ENCODE measurements around the gene TNKS1BP1.
"Not testable (repeated sequence)": the region's sequence is repeated elsewhere in the genome, so short reads cannot be mapped to it uniquely, and the experiment has no call there.

Gene TNKS1BP1

DNA sequence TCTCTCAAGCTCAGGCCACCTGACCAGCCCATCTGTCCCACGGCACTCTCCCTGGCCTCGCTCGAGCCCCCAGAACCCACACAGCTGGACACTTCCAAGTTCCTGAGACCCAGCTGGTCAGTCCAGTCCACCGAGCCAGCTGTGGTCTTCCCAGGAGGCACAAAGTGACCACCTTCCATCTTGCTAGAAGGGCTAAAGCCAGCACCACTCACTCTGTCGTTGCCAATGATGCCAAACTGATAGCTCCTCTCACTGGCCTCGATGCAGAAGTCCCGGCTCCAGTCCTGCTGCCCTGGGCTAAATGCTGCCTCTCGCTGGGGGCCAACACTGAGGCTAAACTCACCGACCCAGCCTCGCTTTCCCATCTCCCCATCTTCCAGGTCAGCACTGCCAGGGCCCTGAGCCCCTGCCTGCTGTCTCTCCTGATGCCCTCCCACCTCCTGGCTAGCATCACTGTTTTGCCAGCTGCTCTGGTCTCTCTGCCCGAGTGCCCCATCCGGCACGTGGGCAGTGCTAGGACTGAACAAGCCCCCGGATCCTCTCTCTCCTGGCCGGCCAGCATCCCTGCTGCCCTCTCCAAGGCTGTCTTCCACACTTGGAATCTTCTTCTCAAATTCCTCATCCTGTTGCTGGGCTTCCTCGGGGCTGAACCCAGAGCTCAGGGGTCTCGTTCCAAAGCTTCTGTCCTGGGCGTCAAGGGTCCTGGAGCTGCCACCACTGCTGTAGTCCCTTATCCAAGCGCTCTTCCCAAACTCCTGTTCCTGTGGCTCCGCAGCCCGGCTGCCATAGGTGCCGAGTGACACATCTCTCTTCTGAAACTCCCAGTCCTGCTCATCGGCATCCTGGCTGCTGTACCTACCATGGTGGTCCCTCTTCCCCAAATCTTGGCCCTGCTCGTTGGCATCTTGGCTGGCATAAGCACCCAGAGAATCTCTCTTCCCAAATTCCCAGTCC lies 15.4 kb downstream of the TNKS1BP1 start:
- DNase-seq: no peak

GRCh38 chr11:57308426-57309060 lies 16.2 kb downstream of the TNKS1BP1 start:
- no peak for DNase-seq

- DNase-seq: no peak
These were observed 17.0 kb downstream of the TNKS1BP1 start for GRCh38 chr11:57307666-57308270.

- DNase-seq: no peak
These were observed 17.7 kb downstream of the TNKS1BP1 start for GRCh38 chr11:57306940-57307565.

- no peak for DNase-seq
These were observed 18.4 kb downstream of the TNKS1BP1 start for GRCh38 chr11:57306161-57306876.

- no peak for DNase-seq
These were observed 19.2 kb downstream of the TNKS1BP1 start for GRCh38 chr11:57305523-57305922.

- DNase-seq: no peak
These were observed 20.7 kb downstream of the TNKS1BP1 start for GRCh38 chr11:57303990-57304579.

DNA sequence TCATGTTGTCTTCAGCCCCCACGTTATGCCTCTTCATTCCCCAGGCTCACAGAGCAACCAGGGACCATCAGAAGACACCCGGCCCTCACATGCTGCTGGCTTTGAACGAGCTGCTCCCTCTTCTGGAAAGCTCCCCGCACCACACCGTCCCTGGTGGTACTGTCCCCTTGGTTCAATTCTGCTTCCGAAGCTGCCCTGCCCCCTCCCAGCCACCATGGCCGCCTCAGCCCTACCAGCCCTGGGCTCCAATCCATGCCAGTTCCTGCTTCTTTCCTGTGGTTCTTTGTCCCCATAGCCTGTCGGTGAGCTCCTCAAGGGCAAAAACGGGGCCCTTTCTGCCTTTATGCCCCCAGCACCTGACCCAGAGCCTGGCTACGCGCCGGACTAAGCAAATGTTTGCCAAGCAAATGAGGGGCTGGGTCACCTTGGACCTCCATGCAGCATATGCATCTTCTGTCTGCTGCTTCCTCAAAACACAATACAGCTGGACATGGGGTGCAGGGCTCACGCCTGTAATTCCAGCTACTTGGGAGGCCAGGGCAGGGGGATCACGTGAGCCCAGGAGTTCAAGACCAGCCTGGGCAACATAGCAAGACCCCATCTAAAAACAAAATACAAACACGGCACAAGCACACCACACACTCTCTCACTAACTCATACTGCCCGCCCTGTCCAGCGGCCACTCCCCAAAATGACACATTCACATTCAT lies 21.3 kb downstream of the TNKS1BP1 start:
- no peak for DNase-seq

- DNase-seq: no peak
These were observed 22.3 kb downstream of the TNKS1BP1 start for GRCh38 chr11:57302489-57302888.

GRCh38 chr11:57301711-57302423 lies 22.9 kb downstream of the TNKS1BP1 start:
- DNase-seq: no peak

- DNase-seq: no peak
These were observed 24.0 kb downstream of the TNKS1BP1 start for GRCh38 chr11:57300785-57301184.

DNA sequence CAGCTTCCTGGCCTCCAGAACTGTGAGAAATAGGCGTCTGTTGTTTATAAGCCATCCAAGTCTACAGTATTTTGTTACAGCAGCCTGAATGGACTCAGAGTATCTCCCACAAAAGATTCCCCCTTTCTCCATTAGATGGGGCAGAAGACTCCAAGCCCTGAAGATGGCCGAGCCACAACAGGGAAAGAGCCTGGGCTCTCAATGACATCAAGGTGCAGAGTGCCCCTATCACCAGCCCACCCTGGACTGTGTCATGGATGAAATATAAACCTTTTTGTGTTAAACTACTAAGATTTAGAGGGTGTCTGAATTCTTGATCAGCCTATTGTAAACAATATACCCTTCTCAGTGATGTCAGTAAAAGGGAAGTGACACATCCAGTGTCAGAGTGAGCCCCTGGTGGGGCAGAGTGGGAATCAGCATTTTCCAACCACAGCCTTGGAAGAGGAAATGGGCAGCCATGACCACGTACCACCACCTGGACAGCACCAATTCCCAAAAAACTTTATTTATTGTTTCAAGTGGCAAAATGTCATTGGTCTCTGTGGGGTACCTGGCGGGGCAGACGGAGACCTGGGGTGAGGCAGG lies 25.5 kb downstream of the TNKS1BP1 start:
- no peak for DNase-seq

- DNase-seq: no peak
These were observed 27.5 kb downstream of the TNKS1BP1 start for GRCh38 chr11:57297221-57297620.

GRCh38 chr11:57296205-57296604 lies 28.5 kb downstream of the TNKS1BP1 start:
- not testable (repeated sequence) for DNase-seq

- DNase-seq: no peak
These were observed 30.3 kb downstream of the TNKS1BP1 start for GRCh38 chr11:57294225-57295131.

- no peak for DNase-seq
These were observed 34.5 kb downstream of the TNKS1BP1 start for GRCh38 chr11:57290288-57290687.

GRCh38 chr11:57288771-57289579 lies 35.8 kb downstream of the TNKS1BP1 start:
- no peak for DNase-seq

GRCh38 chr11:57287884-57288283 lies 36.9 kb downstream of the TNKS1BP1 start:
- no peak for DNase-seq

Data from OCI-M1 (cell line).